GM10266 (cell line): ENCODE data around the gene CPXM2.

Experiments used
- DNase-seq: peaks from one replicate; pipeline ENCODE4 v3.0.0; 2012; ENCODE audit errors: extremely low spot score
- CTCF ChIP-seq: IDR thresholded peaks from 2 replicates; pipeline ENCODE4 v1.5.1; 2012; ENCODE audit warnings: mild to moderate bottlenecking, low read depth; ENCODE audit not compliant: control insufficient read depth, insufficient read depth; ENCODE audit errors: missing control alignments

CPXM2 gene

GRCh38 chr10:123912466-123912865, 20.9 kb upstream of the CPXM2 start:
- TF ChIP-seq CTCF = no peak

DNA sequence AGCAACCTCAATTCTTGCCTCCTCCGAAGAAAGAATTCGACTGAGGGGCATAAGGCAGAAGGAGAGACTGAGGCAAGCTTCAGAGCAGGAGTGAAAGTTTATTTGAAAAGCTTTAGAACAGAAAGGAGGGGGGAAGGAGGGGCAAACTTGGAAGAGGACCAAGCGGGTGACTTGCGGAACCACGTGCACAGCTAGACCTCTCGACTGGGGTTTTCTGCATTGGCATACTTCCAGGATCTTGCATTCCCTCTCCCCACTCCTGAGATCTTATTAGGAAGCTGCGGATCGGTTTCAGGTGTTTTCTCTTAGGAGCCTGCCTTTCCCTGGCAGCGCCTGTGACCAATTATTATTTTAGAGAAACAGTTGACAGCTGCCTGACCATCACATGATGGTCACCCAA, 20.3 kb upstream of the CPXM2 start:
- no peak for TF ChIP-seq CTCF
- no peak for DNase-seq

More at GRCh38 chr10:123912466-123912865, 20.9 kb upstream of the CPXM2 start:
- DNase-seq = no peak

DNA sequence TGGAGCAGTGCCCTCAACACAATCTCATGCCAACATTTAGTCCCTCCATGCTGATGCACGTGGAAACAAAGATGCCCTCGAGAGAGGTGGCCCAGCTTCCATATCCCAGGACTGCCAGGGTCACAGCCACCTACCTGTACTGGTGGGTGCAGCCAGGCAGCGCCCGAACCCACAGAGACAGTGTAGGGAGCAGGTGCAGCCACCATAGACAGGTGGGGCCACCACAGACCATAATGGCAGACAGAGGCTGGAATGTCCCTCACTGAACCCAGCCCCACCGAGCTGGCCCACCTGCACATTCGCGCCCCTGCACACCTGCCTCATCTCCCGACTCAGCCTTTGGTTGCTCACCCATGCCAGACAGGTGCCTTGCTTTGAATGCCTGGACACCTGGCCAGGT, 18.3 kb upstream of the CPXM2 start:
- TF ChIP-seq CTCF = no peak
- DNase-seq = no peak

- DNase-seq = no peak
These were observed 17.8 kb upstream of the CPXM2 start for GRCh38 chr10:123909426-123909825.

DNA sequence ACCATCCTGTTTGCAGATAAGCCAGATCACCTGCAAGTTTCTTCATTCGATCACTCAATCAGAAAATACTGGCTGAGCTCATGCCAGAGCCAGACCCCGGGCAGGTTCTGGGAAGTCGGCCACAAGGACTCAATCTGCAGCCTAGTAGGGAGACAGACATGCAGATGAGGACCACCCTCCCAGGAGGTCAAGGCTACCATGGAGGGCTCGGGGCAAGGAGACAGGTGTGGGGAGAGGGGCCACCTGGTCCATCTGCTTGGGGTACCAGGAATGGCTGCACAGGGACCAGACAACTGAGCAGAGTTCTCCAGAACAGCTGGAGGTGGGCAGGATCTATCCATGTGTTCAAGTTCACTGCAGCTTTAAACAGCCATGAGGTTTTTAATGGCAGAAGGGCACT, 16.8 kb upstream of the CPXM2 start:
- DNase-seq = no peak
- TF ChIP-seq CTCF = no peak

More at GRCh38 chr10:123909426-123909825, 17.8 kb upstream of the CPXM2 start:
- TF ChIP-seq CTCF = no peak

- DNase-seq = no peak
- no peak for TF ChIP-seq CTCF
These were observed 15.5 kb upstream of the CPXM2 start for GRCh38 chr10:123906884-123907652.

GRCh38 chr10:123906296-123906695, 14.7 kb upstream of the CPXM2 start:
- DNase-seq = no peak
- TF ChIP-seq CTCF = no peak
